Thyroid gland (tissue), 4 donors: Measurements from ENCODE around the gene BRD3. TPM values are rescaled to one million over a fixed set of nuclear protein-coding genes. Genes with fewer than 3 reads are reported as not detected.

Source experiments
- DNase-seq, 2 donors: peaks; one replicate each; pipeline ENCODE4 v3.0.0-alpha.2; 2019
- H3K27ac ChIP-seq, 3 donors: fragments of 200-600 bp; sonication (generic); 1 replicate in 2 of 3; 2 replicates in 1 of 3; pipeline ENCODE4 v1.5.1; 2016 to 2019; ENCODE audit warnings: mild to moderate bottlenecking in 1 of 3, moderate library complexity in 1 of 3
- H3K27me3 ChIP-seq: fragments of 200-600 bp; sonication (generic); one replicate; pipeline ENCODE4 v1.5.1; 2019
- H3K36me3 ChIP-seq, 2 donors: fragments of 200-600 bp; sonication (generic); one replicate each; pipeline ENCODE4 v1.5.1; 2016 to 2019
- H3K4me1 ChIP-seq, 2 donors: fragments of 200-600 bp; sonication (generic); one replicate each; pipeline ENCODE4 v1.5.1; 2017 to 2019
- H3K4me3 ChIP-seq, 3 donors: fragments of 200-600 bp; sonication (generic); replicated peaks in 1 of 3; 1 replicate in 2 of 3; 2 replicates in 1 of 3; pipeline ENCODE4 v1.5.1; 2016; ENCODE audit warnings: mild to moderate bottlenecking in 1 of 3
- H3K9me3 ChIP-seq: fragments of 200-600 bp; sonication (generic); one replicate; pipeline ENCODE4 v1.5.1; 2017
- POLR2A ChIP-seq, 2 donors: fragments of 450-650 bp; IDR thresholded peaks; one replicate each; pipeline ENCODE4 v1.6.1; 2017; ENCODE audit warnings: antibody characterized with exemption in 2 of 2, mild to moderate bottlenecking in 2 of 2, moderate library complexity in 1 of 2
- WGBS, 2 donors: methylation state at CpG; one replicate each; pipeline ENCODE4 v1.1.5; 2017; 5-methylcytosine and 5-hydroxymethylcytosine counted together
- intact Hi-C: fragments of 100-400 bp; cut with DNase I; formaldehyde crosslinking; loops from one replicate; pipeline ENCODE4 v1.15.1; 2023
- total RNA-seq, 4 donors: library from RNA; depleted of rRNA; stranded (reverse); fragments of >200 nt; gene quantifications; one replicate each; pipeline ENCODE4 v1.2.3, GENCODE V29; 2016
- TF ChIP-seq, protein P1 (sequence below), 6 experiments: fragments of 200-600 bp in 3 of 6; fragments of 450-650 bp in 3 of 6; sonication (generic) in 3 of 6; IDR thresholded peaks; one replicate each; pipeline ENCODE4 v1.5.1; 2016 to 2019; ENCODE audit warnings: antibody characterized with exemption in 6 of 6, mild to moderate bottlenecking in 2 of 6, inconsistent platforms in 1 of 6, moderate library complexity in 1 of 6

The BRD3 gene
- total RNA-seq, 4 donors from 2014 or later, result 21.6 to 42.7 (median 28.7) TPM

DNA sequence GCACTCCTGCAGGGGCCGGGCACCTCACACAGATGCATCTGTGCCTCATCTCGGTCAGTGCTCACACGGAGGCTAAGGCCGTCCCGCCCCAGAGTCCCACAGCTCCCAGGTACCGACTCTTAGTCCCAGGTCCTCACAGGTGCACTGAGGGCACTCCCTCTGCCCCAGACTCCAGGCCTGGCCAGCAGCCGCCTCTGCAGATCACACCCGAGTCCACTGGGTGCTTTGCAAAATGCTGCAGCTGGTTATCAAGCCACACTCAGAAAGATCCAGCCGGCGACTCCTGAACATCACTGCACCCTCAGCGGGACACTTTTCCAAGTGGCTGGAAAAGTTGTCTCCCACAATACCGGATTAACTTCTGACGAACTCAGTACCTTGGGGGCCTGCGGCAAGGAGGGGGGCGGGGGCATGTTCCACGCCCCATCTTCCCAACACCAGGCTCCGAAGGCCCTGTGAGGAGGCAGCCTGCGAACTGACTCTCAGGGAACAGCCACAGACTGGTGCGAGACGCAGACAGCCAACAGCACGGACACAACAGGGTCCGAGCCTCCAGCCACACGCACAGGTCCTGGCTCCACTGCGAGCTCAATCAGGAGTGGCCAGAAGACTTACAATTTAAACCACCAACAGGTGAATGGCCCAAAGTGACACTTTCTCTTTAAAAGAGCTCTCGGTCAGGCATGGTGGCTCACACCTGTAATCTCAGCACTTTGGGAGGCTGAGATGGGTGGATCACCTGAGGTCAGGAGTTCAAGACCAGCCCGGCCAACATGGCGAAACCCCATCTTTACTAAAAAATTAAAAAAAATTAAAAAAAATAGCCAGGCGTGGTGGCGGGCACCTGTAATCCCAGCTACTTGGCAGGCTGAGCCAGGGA is 4.0 kb downstream of the BRD3 start:
- Histone ChIP-seq H3K27ac (no peak overlapping the region), H3K4me1 (peaks cover 42 to 56% of the 10 kb centered on the region in 2 donors), H3K4me3 (no peak overlapping the region), H3K36me3 (no peaks in the 10 kb centered on the region), H3K9me3 (no peaks in the 10 kb centered on the region), H3K27me3 (no peaks in the 10 kb centered on the region)
- 92 to 96% methylated on average over 14 to 26 of the region's 29 CpGs for WGBS, 2 donors
- intact Hi-C loops, result loop anchor here (10.0 kb wide), 1 partner anchor 71 kb away; the partner anchor contains the start of gene WDR5
- TF ChIP-seq POLR2A (IDR thresholded peaks at IDR 0.05), result no peak
- DNase-seq, result no peak

DNA sequence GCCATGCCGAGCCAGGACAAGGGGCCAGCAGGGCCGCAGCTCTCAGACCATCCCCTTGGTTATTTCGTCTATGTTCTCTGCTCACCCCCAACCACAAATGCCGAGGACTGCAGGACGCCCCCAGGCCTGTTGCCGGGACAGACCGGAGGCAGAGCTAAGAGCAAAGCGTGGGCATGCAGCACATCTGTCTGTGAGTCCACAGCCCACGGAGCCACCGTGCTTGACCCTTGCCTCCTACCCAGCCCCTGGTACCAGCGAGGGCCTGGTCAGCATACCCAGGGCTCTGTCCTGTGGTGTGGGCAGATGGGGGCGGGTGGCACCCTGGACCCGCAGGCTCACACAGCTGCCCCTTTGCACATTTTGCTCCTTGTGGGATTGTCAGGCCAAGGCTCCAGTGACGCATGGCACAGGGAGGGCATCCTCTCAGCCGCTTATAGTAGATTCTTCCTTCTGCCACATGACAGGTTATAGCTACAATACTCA is 4.7 kb downstream of the BRD3 start:
- no peaks in the 10 kb centered on the region for H3K27me3 ChIP-seq
- intact Hi-C loops, result loop anchor here (10.0 kb wide), 1 partner anchor 72 kb away; the partner anchor contains the start of gene WDR5
- no peaks in the 10 kb centered on the region for H3K36me3 ChIP-seq
- TF ChIP-seq, protein P1, sequence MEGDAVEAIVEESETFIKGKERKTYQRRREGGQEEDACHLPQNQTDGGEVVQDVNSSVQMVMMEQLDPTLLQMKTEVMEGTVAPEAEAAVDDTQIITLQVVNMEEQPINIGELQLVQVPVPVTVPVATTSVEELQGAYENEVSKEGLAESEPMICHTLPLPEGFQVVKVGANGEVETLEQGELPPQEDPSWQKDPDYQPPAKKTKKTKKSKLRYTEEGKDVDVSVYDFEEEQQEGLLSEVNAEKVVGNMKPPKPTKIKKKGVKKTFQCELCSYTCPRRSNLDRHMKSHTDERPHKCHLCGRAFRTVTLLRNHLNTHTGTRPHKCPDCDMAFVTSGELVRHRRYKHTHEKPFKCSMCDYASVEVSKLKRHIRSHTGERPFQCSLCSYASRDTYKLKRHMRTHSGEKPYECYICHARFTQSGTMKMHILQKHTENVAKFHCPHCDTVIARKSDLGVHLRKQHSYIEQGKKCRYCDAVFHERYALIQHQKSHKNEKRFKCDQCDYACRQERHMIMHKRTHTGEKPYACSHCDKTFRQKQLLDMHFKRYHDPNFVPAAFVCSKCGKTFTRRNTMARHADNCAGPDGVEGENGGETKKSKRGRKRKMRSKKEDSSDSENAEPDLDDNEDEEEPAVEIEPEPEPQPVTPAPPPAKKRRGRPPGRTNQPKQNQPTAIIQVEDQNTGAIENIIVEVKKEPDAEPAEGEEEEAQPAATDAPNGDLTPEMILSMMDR (IDR thresholded peaks at IDR 0.05), result no peak
- no peak for TF ChIP-seq POLR2A (IDR thresholded peaks at IDR 0.05)
- no peak for DNase-seq
- H3K9me3 ChIP-seq, result no peaks in the 10 kb centered on the region
- H3K4me1 ChIP-seq, result peaks cover 49 to 58% of the 10 kb centered on the region in 2 donors
- 85 to 90% methylated on average over 12 to 15 of the region's 15 CpGs for WGBS, 2 donors
- no peak overlapping the region for H3K27ac ChIP-seq
- no peak overlapping the region for H3K4me3 ChIP-seq

DNA sequence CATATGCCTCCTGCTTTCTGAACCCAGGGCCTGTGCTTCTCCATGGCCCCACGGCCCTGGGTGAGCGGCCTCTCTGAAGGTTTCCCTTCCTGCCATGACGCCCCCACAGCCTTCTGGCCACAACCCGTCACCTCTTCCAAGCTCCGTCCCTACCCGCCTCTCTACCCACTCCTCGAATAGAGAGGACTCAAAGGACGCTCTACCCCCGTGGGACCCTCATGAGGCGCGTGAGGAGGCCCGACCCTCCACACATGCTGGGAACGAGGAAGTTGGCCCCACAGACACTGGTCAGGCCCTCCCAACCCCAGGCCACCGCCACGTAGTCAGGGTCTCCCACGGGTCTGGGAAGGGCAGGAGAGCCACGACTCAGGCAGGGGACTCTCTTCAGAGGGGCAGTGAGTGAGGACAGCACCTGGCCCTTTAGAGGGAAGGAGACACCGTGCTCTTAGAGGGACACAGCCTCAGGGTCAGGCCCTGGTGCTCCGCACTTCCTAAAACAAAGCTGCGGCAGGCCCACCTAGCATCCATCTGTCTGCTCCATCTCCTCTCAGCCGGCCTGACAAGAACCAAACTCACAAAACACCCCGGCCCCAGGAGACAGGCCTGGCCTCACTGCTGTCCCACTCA is 5.3 kb downstream of the BRD3 start:
- intact Hi-C loops, result loop anchor here (10.0 kb wide), 1 partner anchor 72 kb away; the partner anchor contains the start of gene WDR5
- 80 to 82% methylated on average over 18 to 22 of the region's 22 CpGs for WGBS, 2 donors
- Histone ChIP-seq H3K4me3 (no peak overlapping the region), H3K9me3 (no peaks in the 10 kb centered on the region), H3K36me3 (no peaks in the 10 kb centered on the region), H3K27me3 (no peaks in the 10 kb centered on the region), H3K27ac (no peak overlapping the region), H3K4me1 (peaks cover 54 to 64% of the 10 kb centered on the region in 2 donors)
- TF ChIP-seq, protein P1 (IDR thresholded peaks at IDR 0.05), result no peak
- TF ChIP-seq POLR2A (IDR thresholded peaks at IDR 0.05), result no peak
- DNase-seq, result no peak

DNA sequence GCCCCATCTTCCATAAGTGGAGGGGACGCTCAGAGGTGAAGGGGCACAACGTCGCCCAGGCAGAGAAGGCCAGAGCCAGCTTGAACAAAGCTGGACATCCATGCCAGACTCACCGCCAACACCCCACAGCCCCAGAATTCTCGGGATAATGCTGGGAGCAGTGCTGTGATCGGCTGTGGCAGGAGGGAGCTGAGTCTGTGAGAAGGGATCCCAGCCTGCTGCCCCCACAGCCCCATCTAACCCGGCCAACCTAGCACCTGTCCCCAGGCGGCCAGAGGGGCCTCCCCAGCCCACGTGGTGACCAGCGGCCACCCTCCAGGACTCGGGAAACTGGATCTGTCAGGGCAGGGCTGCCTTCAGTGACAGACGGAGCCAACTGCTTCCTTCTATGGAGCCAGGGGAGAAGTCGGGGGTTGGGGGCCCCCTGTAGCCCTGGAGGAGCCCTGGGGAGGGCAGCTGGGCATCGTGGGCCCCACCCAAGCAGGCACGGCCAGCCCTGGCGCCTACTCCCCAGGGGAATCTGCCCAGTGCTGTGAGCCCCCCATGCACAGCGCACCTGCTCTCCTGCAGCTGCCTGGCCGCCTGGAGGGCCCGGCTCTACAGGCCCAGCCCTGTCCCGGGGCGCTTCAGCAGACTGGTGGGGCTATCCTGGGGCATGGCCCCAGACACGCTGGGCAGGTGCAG is 6.0 kb downstream of the BRD3 start:
- no peaks in the 10 kb centered on the region for H3K36me3 ChIP-seq
- no peaks in the 10 kb centered on the region for H3K27me3 ChIP-seq
- H3K9me3 ChIP-seq, result no peaks in the 10 kb centered on the region
- intact Hi-C loops, result loop anchor here (10.0 kb wide), 1 partner anchor 73 kb away; the partner anchor contains the start of gene WDR5
- TF ChIP-seq, protein P1 (IDR thresholded peaks at IDR 0.05), result no peak
- no peak for TF ChIP-seq POLR2A (IDR thresholded peaks at IDR 0.05)
- peaks cover 61 to 71% of the 10 kb centered on the region in 2 donors for H3K4me1 ChIP-seq
- no peak overlapping the region for H3K4me3 ChIP-seq
- WGBS, 2 donors, result 28 to 77% methylated on average over 5 to 7 of the region's 22 CpGs
- no peak overlapping the region for H3K27ac ChIP-seq
- DNase-seq, result peak; percentile 41 to 49

DNA sequence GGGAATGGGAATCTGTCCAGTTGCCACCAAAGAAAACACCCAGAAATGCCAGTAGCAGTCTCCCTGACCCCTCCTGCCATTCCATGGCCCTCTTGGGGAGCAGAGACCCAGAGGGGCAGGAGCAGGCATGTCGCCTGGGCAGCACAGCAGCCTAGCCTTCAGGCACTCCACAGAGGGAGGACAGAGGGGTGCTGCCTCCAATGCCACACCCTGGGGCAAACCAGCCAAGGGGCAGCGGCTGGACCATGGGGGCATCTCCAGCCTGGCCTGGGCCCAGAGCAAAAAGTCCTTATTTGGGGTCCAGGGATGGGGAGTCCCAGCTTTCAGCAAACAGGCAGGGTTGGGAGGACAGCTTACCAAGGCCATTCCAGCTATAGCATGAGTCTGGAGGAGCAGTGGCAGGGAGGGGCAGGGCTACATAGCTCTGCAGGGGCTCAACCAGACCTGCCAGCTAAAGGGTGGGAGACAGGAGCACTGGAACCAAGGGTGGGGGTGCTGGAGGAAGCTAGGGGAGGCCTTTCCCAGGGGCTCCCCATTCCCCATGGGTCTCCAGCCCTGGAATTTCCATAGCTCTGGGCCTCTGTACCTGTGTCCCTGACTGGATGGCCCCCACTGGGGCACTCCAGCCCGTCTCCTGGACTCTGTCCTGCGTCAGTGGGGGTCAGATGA is 6.7 kb downstream of the BRD3 start:
- intact Hi-C loops, result loop anchor here (10.0 kb wide), 1 partner anchor 74 kb away; the partner anchor contains the start of gene WDR5
- no peaks in the 10 kb centered on the region for H3K27me3 ChIP-seq
- DNase-seq, result no peak
- no peaks in the 10 kb centered on the region for H3K36me3 ChIP-seq
- H3K4me1 ChIP-seq, result peaks cover 64 to 75% of the 10 kb centered on the region in 2 donors
- WGBS, 2 donors, result 89 to 100% methylated on average over 1 to 2 of the region's 4 CpGs
- H3K9me3 ChIP-seq, result no peaks in the 10 kb centered on the region
- no peak overlapping the region for H3K27ac ChIP-seq
- TF ChIP-seq, protein P1 (IDR thresholded peaks at IDR 0.05), result no peak
- TF ChIP-seq POLR2A (IDR thresholded peaks at IDR 0.05), result no peak
- no peak overlapping the region for H3K4me3 ChIP-seq
